GM12878 (cell line): Measurements from ENCODE around the gene SFPQ.

ENCODE experiments used
- CBX5 ChIP-seq: sonication (generic); IDR thresholded peaks from 2 replicates; pipeline ENCODE4 v1.6.1; 2016; ENCODE audit warnings: low read depth, moderate library complexity, mild to moderate bottlenecking, inconsistent platforms
- CREB1 ChIP-seq: IDR thresholded peaks from 2 replicates; pipeline ENCODE4 v1.6.1; 2012; ENCODE audit warnings: low read depth, mild to moderate bottlenecking, inconsistent platforms
- CTCF ChIP-seq, 3 experiments: IDR thresholded peaks in 2 of 3; conservative IDR thresholded peaks in 1 of 3; 2 replicates each; pipeline ENCODE4 v1.5.1; 2011; ENCODE audit warnings: low read depth in 3 of 3, low read length in 3 of 3, mild to moderate bottlenecking in 3 of 3, control low read depth in 2 of 3, moderate library complexity in 2 of 3, inconsistent platforms in 1 of 3, mixed read lengths in 1 of 3; ENCODE audit not compliant: control insufficient read depth in 2 of 3, insufficient read depth in 1 of 3; ENCODE audit errors: extremely low read depth in 1 of 3
- FOXK2 ChIP-seq: fragments of 450-650 bp; IDR thresholded peaks from 2 replicates; pipeline ENCODE4 v1.6.1; 2017; ENCODE audit warnings: mild to moderate bottlenecking, moderate library complexity
- PML ChIP-seq: IDR thresholded peaks from 2 replicates; pipeline ENCODE4 v1.6.1; 2012; ENCODE audit warnings: low read length, inconsistent platforms
- RELA ChIP-seq: fragments of 450-650 bp; IDR thresholded peaks from 2 replicates; pipeline ENCODE4 v1.8.0; 2014; ENCODE audit warnings: borderline replicate concordance; ENCODE audit not compliant: partially characterized antibody
- ZZZ3 ChIP-seq: IDR thresholded peaks from 2 replicates; pipeline ENCODE4 v1.6.1; 2011; ENCODE audit warnings: low read depth; ENCODE audit not compliant: control insufficient read depth, insufficient read length

GRCh38 chr1:35188578-35189392 lies 4.2 kb downstream of the SFPQ start:
- TF ChIP-seq RELA (no peak), CREB1 (no peak), FOXK2 (no peak), PML (no peak), CBX5 (no peak), ZZZ3 (no peak), CTCF (IDR thresholded peaks at IDR 0.05 in 2 of 3, conservative IDR thresholded peaks at IDR 0.05 in 1 of 3; ENCODE audit: control insufficient read depth in 2 of 3, extremely low read depth in 1 of 3, insufficient read depth in 1 of 3, low read depth in 3 of 3, low read length in 3 of 3) (no peak)
